Central memory CD8-positive, alpha-beta T cell (primary cell): ENCODE measurements around the gene MAPK1.

Source experiments
- ATAC-seq: fragments of 150-1000 bp; cut with Tn5 transposase; replicated peaks from 2 replicates; pipeline ENCODE4 v1.10.0; 2022; ENCODE audit warnings: mild to moderate bottlenecking, moderate FRiP score, moderate number of reproducible peaks; ENCODE audit not compliant: poor library complexity, severe bottlenecking; ENCODE audit errors: extremely low read depth
- DNase-seq, 2 donors: peaks; one replicate each; pipeline ENCODE4 v3.0.0; 2021; ENCODE audit warnings: low spot score in 2 of 2
- H3K27ac Mint-ChIP-seq: one replicate; pipeline ENCODE4 v1.8.0; 2022; ENCODE audit warnings: low read depth, mild to moderate bottlenecking, moderate library complexity, mixed read lengths
- H3K27me3 Mint-ChIP-seq: one replicate; pipeline ENCODE4 v1.8.0; 2022; ENCODE audit warnings: mixed read lengths
- H3K36me3 Mint-ChIP-seq: one replicate; pipeline ENCODE4 v1.8.0; 2022; ENCODE audit warnings: mild to moderate bottlenecking, moderate library complexity, mixed read lengths; ENCODE audit not compliant: insufficient read depth
- H3K4me1 Mint-ChIP-seq: one replicate; pipeline ENCODE4 v1.8.0; 2022; ENCODE audit warnings: mixed read lengths
- H3K4me3 Mint-ChIP-seq: one replicate; pipeline ENCODE4 v1.8.0; 2022; ENCODE audit warnings: mild to moderate bottlenecking, moderate library complexity, mixed read lengths
- H3K9me3 Mint-ChIP-seq: one replicate; pipeline ENCODE4 v1.8.0; 2022; ENCODE audit warnings: mixed read lengths

The MAPK1 gene

GRCh38 chr22:21778705-21779363 lies 88.6 kb downstream of the MAPK1 start:
- ATAC-seq, result no peak
- Mint-ChIP-seq H3K9me3 (no peaks in the 10 kb centered on the region), H3K27me3 (no peaks in the 10 kb centered on the region), H3K4me3 (no peak overlapping the region), H3K36me3 (peaks cover 22% of the 10 kb centered on the region), H3K4me1 (peaks cover 24% of the 10 kb centered on the region), H3K27ac (no peak overlapping the region)
- DNase-seq, result no peak

GRCh38 chr22:21771631-21771976 lies 95.8 kb downstream of the MAPK1 start:
- DNase-seq (no peak), ATAC-seq (no peak)
- H3K27ac Mint-ChIP-seq, result no peak overlapping the region
- peaks cover 50% of the 10 kb centered on the region for H3K36me3 Mint-ChIP-seq
- no peaks in the 10 kb centered on the region for H3K9me3 Mint-ChIP-seq
- H3K27me3 Mint-ChIP-seq, result no peaks in the 10 kb centered on the region
- H3K4me1 Mint-ChIP-seq, result peaks cover 45% of the 10 kb centered on the region
- peak overlapping the region; percentile 56 for H3K4me3 Mint-ChIP-seq

DNA sequence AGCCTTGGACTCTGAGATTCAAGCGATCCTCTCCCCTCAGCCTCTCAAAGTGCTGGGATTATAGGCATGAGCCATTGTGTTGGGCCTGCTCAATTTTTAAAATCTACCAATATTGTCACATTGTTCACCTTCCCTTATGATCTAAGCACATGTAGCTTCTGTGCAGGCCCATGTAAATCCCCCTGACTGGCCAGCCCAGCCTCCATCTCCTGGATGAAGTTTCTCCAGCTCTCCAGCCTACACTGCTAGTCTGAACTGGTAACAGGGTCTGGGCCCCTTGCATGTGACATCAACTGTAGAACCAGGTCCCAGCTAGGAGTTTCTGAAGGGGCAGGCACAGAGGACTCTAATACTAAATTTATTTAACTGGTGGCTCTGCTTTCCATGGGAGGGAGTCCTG lies 99.0 kb downstream of the MAPK1 start:
- Mint-ChIP-seq H3K27ac (peak overlapping the region; percentile 92), H3K4me3 (peak overlapping the region; percentile 69), H3K36me3 (peaks cover 55% of the 10 kb centered on the region), H3K9me3 (no peaks in the 10 kb centered on the region), H3K27me3 (no peaks in the 10 kb centered on the region), H3K4me1 (peaks cover 70% of the 10 kb centered on the region)
- DNase-seq (no peak), ATAC-seq (no peak)

DNA sequence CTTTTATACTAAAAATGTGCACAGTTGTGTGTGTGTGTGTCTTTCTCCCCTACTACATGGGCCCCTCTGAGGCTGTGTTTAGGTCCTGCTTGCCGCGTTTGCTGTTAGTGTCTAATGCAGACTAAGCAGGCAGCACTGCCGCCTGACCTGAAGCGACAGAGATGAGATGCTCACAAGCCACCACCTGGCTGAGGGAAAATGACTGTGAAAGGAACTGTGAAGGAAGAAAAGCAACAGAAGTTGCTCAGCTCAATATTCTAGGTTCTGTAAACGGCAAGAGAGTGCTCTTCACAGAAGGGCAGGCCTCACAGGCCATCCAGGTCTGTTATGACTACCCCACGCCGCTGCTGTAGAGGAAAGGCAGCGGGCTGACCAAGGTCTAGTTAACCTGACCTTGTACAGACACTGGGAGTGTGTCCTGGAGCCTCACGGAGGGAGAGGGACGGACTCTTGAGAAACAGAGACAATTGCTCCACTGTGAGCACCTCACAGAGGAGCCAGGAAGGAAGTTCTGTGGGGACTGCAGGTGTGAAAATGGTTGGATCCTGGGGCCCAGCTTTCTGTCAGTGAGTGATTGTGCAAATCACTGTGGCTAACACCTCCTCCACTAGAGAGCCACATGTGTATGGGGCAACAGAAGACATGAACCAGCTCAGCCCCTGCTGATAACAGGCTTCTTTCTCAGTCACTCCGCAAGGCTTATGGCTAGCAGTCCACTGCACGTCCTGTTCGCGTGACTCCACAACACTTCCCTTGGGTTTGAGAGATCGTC lies 100.6 kb downstream of the MAPK1 start:
- H3K27me3 Mint-ChIP-seq, result no peaks in the 10 kb centered on the region
- DNase-seq, result peak; percentile 53 to 84
- peaks cover 72% of the 10 kb centered on the region for H3K4me1 Mint-ChIP-seq
- no peaks in the 10 kb centered on the region for H3K9me3 Mint-ChIP-seq
- peak; percentile 84 for ATAC-seq
- peak overlapping the region; percentile 69 for H3K4me3 Mint-ChIP-seq
- peak overlapping the region; percentile 92 for H3K27ac Mint-ChIP-seq
- peaks cover 54% of the 10 kb centered on the region for H3K36me3 Mint-ChIP-seq

GRCh38 chr22:21765909-21766529 lies 101.4 kb downstream of the MAPK1 start:
- Mint-ChIP-seq H3K27ac (peak overlapping the region; percentile 92), H3K27me3 (no peaks in the 10 kb centered on the region), H3K4me1 (peaks cover 77% of the 10 kb centered on the region), H3K36me3 (peaks cover 50% of the 10 kb centered on the region), H3K9me3 (no peaks in the 10 kb centered on the region), H3K4me3 (peak overlapping the region; percentile 69)
- ATAC-seq (no peak), DNase-seq (no peak)

DNA sequence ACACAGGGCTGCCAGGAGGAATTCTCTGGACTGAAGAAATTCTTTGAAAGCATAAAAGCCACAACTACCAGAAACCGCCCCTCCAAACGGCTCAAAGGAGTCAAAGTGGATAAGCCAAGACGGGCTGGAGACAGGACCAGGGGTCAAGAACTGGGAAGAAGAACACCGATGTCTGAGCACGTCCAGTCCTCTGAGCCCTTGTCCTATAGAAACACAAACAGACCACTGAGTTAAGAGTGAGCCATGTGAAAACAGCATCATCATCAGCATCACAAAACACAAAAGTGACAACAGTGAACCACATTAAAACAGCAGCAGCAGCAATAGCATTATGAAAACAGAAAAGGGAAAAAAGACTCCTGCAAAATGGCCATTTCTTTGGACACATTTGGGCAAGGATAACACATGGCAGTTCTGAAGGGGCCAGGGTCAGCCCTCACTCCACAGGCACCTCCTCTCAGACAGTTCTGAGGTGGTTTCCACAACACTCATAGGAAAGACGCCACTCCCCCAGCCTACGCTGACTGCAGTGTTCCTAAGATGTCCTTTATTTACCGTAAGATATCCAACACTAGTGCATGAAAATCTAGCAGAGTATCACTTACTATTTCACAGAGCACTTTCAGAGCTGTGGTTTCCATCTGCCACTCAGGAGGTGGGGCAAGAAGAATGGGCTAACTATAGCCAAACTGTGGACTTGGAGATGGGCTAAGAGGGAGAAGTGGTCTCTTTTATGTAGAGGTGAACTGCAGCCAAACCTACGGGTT lies 103.2 kb downstream of the MAPK1 start:
- H3K27ac Mint-ChIP-seq, result peak overlapping the region; percentile 92
- no peak for ATAC-seq
- H3K9me3 Mint-ChIP-seq, result no peaks in the 10 kb centered on the region
- no peaks in the 10 kb centered on the region for H3K27me3 Mint-ChIP-seq
- H3K4me1 Mint-ChIP-seq, result peaks cover 91% of the 10 kb centered on the region
- H3K36me3 Mint-ChIP-seq, result peaks cover 45% of the 10 kb centered on the region
- DNase-seq, result no peak
- peak overlapping the region; percentile 69 for H3K4me3 Mint-ChIP-seq

DNA sequence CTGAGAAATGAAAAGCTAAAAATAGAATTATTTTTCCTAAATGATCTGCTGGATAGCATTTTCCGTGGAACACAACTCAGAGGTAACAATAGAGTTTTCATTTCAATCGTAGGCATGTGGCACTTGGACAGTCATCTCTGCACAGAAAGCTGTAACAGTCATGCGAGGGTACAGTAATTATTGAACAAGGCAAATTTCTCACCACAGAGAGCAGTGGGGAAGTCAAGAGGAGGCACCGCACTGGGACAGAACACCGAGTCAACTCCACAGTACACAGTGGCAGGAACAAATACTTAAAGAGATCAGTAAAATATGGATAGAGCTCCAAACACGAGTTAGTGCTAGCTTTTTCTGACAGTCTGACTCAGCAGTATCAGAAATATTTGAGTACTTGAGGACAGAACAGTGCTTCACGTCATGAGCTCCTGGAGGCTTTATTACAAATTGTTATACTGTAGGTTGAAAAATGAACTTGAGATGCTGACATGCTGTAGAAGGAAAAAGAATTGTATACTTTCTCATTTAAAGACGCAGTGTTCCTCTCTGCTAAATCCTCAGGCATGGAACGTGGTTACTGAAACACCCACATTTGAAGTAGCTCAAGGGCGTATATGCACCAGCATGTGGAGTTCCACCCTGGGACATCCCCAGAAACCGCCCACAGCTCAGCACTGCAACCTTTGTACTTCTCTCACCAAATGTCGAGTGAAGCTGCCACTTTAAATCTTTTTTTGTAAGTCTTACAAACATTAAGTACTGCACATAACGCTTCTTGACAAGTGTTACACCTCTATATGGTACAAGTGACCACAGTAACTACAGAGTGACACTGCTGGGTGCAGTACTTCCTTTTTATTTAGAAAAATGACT lies 104.5 kb downstream of the MAPK1 start:
- peak overlapping the region; percentile 69 for H3K4me3 Mint-ChIP-seq
- H3K9me3 Mint-ChIP-seq, result no peaks in the 10 kb centered on the region
- H3K4me1 Mint-ChIP-seq, result peaks cover 93% of the 10 kb centered on the region
- DNase-seq, result peak in 1 of 2 donors; percentile 62
- no peaks in the 10 kb centered on the region for H3K27me3 Mint-ChIP-seq
- peak overlapping the region; percentile 92 for H3K27ac Mint-ChIP-seq
- H3K36me3 Mint-ChIP-seq, result peaks cover 46% of the 10 kb centered on the region
- peak; percentile 54 for ATAC-seq

DNA sequence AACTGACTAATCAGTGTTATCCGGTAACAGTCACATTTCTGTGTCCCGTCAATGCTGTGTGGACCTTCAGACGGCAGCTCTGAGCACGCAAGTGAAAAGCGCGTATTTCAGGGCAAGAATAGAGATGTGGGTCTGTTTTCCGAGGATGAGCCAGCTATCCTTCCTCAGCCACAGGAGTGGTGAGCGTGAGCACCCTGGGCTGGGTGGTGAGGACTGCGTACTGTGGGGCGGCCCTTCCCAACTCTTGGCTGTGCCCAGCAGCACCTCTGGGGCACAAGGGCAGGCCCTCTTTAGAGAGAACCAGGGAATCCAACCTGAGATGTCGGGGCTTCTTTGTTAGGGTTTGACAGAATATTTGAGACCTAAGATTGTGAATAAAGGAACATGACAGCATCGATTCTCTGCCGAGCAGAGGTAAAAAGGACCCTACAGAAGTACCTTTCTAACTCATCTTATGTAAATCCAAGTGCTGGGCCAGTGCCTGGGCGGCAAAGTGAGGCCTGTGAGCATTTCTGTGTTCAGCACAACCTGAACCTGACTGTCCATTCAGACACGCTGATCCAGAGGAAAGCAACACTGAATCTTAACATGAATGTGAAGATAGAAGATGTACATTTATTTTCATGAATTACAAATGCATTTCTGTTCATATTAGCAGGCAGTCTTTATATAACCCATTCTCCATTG lies 105.3 kb downstream of the MAPK1 start:
- Mint-ChIP-seq H3K27ac (peak overlapping the region; percentile 92), H3K4me3 (peak overlapping the region; percentile 69), H3K36me3 (peaks cover 45% of the 10 kb centered on the region), H3K4me1 (peaks cover 89% of the 10 kb centered on the region), H3K9me3 (no peaks in the 10 kb centered on the region), H3K27me3 (no peaks in the 10 kb centered on the region)
- DNase-seq (no peak), ATAC-seq (no peak)

DNA sequence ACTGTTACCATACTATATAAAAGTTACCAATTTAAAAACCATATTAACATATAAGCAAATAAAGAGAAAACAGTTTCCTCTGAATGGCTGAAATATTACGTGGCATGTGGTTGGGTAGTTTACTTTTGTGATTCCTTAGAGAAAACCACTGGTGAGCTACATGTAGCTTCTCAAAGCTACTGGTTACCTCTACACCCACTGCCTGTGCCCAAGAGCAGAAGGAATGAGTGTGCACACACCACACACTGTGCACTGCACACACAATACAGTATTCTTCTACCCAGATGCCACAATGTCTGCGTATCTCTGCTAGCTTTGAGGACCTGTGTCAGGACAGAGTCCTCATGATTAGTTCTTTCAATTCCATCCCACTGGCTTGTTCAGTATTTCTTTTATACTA lies 106.4 kb downstream of the MAPK1 start:
- H3K27me3 Mint-ChIP-seq, result no peaks in the 10 kb centered on the region
- peaks cover 42% of the 10 kb centered on the region for H3K36me3 Mint-ChIP-seq
- no peaks in the 10 kb centered on the region for H3K9me3 Mint-ChIP-seq
- peaks cover 83% of the 10 kb centered on the region for H3K4me1 Mint-ChIP-seq
- ATAC-seq (no peak), DNase-seq (no peak)
- peak overlapping the region; percentile 68 for H3K27ac Mint-ChIP-seq
- no peak overlapping the region for H3K4me3 Mint-ChIP-seq

DNA sequence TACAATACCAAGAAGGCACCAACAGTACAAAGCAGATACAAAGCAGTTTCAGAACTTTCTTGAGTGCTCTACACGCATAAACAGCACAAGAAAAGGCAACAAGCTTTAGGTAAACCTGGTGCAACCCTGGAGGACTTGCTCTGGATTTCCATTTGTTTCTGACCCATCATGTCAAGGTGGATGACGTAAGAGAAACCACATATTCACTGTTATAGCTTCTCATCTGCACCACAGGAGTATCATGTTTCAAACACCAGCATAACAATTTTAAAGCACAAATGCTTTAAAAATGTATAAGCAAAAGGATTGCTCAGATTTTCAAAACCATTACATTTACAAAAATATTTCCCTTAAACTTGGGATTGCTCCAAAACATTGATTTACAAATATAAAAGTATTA lies 106.8 kb downstream of the MAPK1 start:
- no peak for DNase-seq
- Mint-ChIP-seq H3K9me3 (no peaks in the 10 kb centered on the region), H3K4me1 (peaks cover 83% of the 10 kb centered on the region), H3K36me3 (peaks cover 46% of the 10 kb centered on the region), H3K27me3 (no peaks in the 10 kb centered on the region), H3K4me3 (peak overlapping the region; percentile 40), H3K27ac (peak overlapping the region; percentile 68)
- ATAC-seq, result peak; percentile 12

GRCh38 chr22:21759646-21760376 lies 107.6 kb downstream of the MAPK1 start:
- H3K9me3 Mint-ChIP-seq, result no peaks in the 10 kb centered on the region
- peak overlapping the region; percentile 18 for H3K4me3 Mint-ChIP-seq
- no peaks in the 10 kb centered on the region for H3K27me3 Mint-ChIP-seq
- ATAC-seq (no peak), DNase-seq (no peak)
- H3K4me1 Mint-ChIP-seq, result peaks cover 81% of the 10 kb centered on the region
- H3K27ac Mint-ChIP-seq, result peak overlapping the region; percentile 84
- peaks cover 45% of the 10 kb centered on the region for H3K36me3 Mint-ChIP-seq
